K562 (cell line): ENCODE data around the gene SERPINB2.

Source experiments
- ETS2 ChIP-seq: IDR thresholded peaks from 2 replicates; pipeline ENCODE4 v1.6.1; 2016; ENCODE audit warnings: borderline replicate concordance, missing genetic modification characterization, mild to moderate bottlenecking, moderate library complexity, missing compliant biosample characterization; ENCODE audit not compliant: poor library complexity, severe bottlenecking
- TF ChIP-seq, protein P1 (sequence below): fragments of 450-650 bp; conservative IDR thresholded peaks from 2 replicates; pipeline ENCODE4 v1.6.1; 2016; ENCODE audit warnings: missing genetic modification characterization, low read depth, mild to moderate bottlenecking, control low read depth, missing compliant biosample characterization
- TF ChIP-seq, protein P2 (sequence below): conservative IDR thresholded peaks from 2 replicates; pipeline ENCODE4 v1.6.1; 2011; ENCODE audit warnings: low read depth, mild to moderate bottlenecking, low read length; ENCODE audit not compliant: control insufficient read depth

DNA sequence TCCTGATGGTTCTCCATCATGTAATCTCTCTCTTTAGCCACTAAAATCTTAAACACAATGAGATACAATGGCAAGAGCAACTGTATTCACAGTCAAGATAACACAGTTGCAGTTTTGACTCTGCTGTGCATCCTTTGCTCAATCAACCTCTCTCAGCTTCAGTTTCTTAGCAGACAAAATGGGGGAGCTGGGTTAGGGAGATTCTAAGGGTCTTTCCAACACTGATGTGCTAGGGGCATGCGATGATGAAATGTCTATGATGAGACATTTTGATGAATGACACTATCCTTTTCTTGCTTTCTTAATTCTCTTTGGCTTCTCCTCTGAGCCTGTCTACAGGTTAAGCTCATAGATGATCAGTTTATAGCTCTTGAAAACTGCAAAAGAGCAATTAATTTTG is 21.4 kb downstream of the SERPINB2 start:
- TF ChIP-seq ETS2 (tag) = no peak
- TF ChIP-seq, protein P1, sequence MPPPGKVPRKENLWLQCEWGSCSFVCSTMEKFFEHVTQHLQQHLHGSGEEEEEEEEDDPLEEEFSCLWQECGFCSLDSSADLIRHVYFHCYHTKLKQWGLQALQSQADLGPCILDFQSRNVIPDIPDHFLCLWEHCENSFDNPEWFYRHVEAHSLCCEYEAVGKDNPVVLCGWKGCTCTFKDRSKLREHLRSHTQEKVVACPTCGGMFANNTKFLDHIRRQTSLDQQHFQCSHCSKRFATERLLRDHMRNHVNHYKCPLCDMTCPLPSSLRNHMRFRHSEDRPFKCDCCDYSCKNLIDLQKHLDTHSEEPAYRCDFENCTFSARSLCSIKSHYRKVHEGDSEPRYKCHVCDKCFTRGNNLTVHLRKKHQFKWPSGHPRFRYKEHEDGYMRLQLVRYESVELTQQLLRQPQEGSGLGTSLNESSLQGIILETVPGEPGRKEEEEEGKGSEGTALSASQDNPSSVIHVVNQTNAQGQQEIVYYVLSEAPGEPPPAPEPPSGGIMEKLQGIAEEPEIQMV (tag) = no peak
- TF ChIP-seq, protein P2, sequence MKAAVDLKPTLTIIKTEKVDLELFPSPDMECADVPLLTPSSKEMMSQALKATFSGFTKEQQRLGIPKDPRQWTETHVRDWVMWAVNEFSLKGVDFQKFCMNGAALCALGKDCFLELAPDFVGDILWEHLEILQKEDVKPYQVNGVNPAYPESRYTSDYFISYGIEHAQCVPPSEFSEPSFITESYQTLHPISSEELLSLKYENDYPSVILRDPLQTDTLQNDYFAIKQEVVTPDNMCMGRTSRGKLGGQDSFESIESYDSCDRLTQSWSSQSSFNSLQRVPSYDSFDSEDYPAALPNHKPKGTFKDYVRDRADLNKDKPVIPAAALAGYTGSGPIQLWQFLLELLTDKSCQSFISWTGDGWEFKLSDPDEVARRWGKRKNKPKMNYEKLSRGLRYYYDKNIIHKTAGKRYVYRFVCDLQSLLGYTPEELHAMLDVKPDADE = no peak
